GM18951 (cell line): ENCODE results near the gene SYNE2.
"Not testable (repeated sequence)": the region's sequence is repeated elsewhere in the genome, so short reads cannot be mapped to it uniquely, and the experiment has no call there.

Experiments used
- POLR2A ChIP-seq: IDR thresholded peaks from 4 replicates; pipeline ENCODE4 v1.6.1; 2011; ENCODE audit warnings: mild to moderate bottlenecking; ENCODE audit not compliant: insufficient read length, insufficient read depth; ENCODE audit errors: extremely low read depth
- in situ Hi-C: fragments of 300-500 bp; cut with MboI; formaldehyde crosslinking; loops from one replicate; pipeline ENCODE4 v1.12.0; 2022; ENCODE audit warnings: low sequenced_read_pairs, mixed read lengths, inconsistent platforms; ENCODE audit not compliant: unreplicated experiment

Gene SYNE2

GRCh38 chr14:64196814-64197411, 344.1 kb downstream of the SYNE2 start:
- in situ Hi-C loops: no loop called here
- TF ChIP-seq POLR2A: no peak

DNA sequence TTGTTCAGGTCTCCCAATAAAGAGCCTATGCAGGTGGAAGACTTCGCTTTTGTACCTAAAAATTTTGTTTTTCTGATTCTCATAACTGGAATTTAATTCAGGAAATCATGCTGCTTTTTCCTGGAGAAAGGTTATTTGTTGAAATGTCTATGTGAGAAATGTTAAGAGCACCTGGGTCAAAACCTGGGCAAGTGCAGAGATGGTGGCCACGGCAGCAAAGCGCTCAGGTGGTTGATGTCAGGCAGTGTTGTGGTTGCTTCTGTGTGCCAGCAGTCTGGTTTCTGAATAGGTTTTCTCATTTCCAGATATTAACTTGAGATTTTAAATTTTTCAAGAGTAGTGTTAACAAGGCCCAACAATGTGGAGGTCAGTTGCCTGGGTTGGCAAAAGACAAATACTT, 345.2 kb downstream of the SYNE2 start:
- in situ Hi-C loops: no loop called here

GRCh38 chr14:64198486-64198885, 345.7 kb downstream of the SYNE2 start:
- in situ Hi-C loops: no loop called here
- no peak for TF ChIP-seq POLR2A

More for the DNA sequence above, 345.2 kb downstream of the SYNE2 start:
- no peak for TF ChIP-seq POLR2A

DNA sequence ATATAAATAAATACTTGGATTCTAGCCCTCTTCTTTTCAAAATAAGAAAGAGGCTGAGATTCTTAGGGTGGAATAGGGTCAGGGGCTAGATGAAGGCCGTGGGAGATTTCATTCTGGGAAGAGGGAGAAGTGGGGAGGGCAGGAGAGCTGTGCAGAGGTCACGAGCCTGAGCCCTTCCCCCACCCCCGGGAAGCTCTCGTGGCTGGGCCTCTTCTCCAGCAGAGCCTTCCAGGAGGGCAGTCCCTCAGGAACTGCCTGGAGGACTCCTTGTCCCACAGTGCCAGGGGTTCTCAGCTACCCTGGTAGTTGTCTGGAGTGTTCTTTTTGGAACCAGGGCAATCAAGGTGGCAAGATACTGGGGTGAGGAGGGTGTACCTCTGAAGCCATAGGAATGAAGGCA, 347.4 kb downstream of the SYNE2 start:
- no peak for TF ChIP-seq POLR2A
- in situ Hi-C loops: no loop called here

DNA sequence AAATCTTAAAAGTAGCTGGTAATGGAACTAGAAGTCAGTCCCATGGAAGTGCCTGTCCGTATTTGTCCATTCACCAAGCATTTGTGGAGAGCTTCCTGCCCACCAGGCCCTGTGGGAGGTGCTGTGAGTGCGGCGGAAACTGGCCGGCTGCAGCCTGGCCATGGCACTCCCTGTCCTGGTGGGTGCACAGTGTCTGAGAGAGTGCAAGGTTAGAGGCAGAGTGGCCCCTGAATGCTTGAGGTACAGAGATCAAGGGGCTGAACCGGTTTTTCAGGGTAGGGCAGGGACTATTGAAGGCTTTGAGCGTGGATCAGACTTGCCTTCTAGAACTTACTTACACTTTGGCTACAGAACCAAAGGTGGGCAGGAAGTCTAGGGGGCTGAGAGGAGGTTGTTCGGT, 348.5 kb downstream of the SYNE2 start:
- TF ChIP-seq POLR2A: no peak
- in situ Hi-C loops: no loop called here

GRCh38 chr14:64201921-64202545, 349.2 kb downstream of the SYNE2 start:
- in situ Hi-C loops: no loop called here
- no peak for TF ChIP-seq POLR2A

GRCh38 chr14:64202716-64203115, 349.9 kb downstream of the SYNE2 start:
- in situ Hi-C loops: no loop called here
- TF ChIP-seq POLR2A: no peak

- no peak for TF ChIP-seq POLR2A
- in situ Hi-C loops: no loop called here
Observed at GRCh38 chr14:64203366-64204006, 350.7 kb downstream of the SYNE2 start.

DNA sequence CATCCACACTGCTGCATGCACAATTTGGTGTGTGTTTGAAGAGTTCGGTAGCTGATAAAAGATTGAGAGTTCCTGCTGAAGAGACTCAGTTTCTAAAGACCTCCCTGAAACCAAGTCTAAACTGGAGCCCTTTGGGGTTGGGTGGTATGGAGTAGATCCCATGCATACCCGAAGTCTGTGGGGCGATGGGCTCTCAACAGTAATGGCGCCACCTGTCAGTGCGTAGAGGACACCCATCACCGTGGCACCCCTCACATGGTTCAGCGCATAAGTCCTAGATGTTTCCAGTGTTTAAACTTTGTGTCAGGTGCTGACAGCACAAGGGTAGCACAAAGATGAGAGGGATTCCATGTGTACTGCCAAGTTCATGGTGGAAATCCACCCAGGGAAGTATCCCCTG, 355.5 kb downstream of the SYNE2 start:
- in situ Hi-C loops: no loop called here
- no peak for TF ChIP-seq POLR2A

GRCh38 chr14:64208981-64209380, 356.2 kb downstream of the SYNE2 start:
- in situ Hi-C loops: no loop called here
- TF ChIP-seq POLR2A: no peak

DNA sequence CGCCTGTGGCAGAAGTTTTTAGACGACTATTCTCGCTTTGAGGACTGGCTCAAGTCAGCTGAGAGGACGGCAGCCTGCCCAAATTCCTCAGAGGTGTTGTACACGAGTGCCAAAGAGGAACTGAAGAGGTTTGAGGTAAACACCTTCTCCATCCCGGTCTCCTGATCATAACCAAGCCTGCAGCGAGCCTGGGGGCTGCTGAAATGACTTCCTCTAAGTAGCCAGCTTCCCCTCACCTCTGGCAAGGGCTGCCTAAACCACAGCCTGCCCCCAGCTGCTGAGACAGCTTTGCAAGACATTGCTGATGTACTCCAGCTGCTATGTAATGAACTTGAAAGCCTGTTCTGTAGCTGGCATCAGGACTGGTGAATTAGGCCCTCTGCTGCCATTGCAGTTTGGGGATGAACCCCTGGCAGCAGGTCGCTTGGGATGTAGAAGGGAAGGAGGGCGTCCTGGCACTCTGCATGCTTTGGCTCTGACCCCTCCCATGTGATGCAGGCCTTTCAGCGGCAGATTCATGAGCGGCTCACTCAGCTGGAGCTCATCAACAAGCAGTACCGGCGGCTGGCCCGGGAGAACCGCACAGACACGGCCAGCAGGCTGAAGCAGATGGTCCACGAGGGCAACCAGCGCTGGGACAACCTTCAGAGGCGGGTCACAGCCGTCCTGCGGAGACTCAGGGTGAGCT, 356.8 kb downstream of the SYNE2 start:
- in situ Hi-C loops: no loop called here
- no peak for TF ChIP-seq POLR2A

- in situ Hi-C loops: no loop called here
- no peak for TF ChIP-seq POLR2A
Observed at GRCh38 chr14:64210216-64210615, 357.4 kb downstream of the SYNE2 start.

- in situ Hi-C loops: not testable (repeated sequence)
Observed at GRCh38 chr14:64210912-64211311, 358.1 kb downstream of the SYNE2 start.

DNA sequence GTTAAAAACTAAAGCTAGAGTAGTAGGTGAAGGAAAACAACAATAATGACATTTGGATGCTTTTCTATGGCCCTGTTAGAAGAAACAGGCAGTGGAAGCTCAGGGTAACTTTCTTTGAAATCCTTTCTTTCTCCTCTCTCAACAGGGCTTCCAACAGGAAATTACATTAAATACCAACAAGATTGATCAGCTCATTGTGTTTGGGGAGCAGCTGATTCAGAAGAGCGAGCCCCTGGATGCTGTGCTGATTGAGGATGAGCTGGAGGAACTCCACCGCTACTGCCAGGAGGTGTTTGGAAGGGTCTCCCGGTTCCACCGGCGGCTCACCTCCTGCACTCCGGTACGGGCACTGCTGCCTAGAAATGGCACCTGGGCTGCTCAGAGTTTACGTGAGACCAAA, 359.9 kb downstream of the SYNE2 start:
- in situ Hi-C loops: no loop called here

More for the DNA sequence above, 359.9 kb downstream of the SYNE2 start:
- TF ChIP-seq POLR2A: no peak
